Superior temporal gyrus (tissue), 1 donor: ENCODE measurements around the gene PDPN.
A peak's percentile ranks its signal among the peaks of the same experiment; 100 is the strongest.
"Not testable (repeated sequence)": the region's sequence is repeated elsewhere in the genome, so short reads cannot be mapped to it uniquely, and the experiment has no call there.

Source experiments
- DNase-seq: peaks from one replicate; pipeline ENCODE4 v3.0.0-alpha.2; 2016; ENCODE audit errors: extremely low spot score

The PDPN gene

DNA sequence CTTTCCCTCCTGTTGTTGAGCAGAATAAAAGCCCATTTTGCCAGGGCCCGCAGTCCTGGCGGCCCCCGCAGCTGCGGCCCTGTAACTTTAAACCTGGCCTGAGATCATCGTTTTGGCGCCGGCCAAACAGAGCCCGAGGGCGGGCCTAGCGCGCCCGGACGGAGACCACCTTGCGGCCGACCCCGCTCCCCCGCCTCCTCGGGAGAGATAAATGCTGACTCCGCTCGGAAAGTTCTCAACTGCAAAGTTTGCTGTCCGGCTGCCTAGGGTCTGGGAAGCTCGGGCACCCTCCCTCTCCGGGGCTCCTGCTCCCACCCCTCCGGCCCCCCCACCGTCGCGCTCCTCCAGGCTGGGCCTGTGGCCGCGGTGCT lies at the start of gene PDPN:
Gene PDPN (plus strand): TSS at position 238 of the 371 bp plus-strand sequence. CDS start 202 bp downstream, outside the sequence.
- no peak for DNase-seq

DNA sequence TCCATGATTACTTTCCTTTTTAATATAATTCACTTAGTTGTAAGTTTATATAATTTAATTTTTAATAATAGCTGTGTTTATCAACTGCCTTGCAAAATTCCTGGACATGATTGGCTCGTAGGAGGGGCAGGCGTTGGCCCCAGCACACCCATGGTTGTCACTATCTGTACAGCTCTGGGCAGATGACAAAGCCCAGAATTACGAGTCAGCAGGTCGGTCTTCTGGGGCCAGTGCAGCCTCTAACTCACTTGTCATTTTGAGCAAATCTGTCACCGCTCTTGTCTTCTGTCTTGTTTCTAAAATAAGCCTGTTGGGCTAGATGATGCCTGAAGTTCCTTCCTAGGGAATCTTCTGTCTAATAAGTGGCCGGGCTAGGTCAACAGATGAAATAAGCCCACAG lies 48.4 kb upstream of the PDPN start:
- no peak for DNase-seq

DNA sequence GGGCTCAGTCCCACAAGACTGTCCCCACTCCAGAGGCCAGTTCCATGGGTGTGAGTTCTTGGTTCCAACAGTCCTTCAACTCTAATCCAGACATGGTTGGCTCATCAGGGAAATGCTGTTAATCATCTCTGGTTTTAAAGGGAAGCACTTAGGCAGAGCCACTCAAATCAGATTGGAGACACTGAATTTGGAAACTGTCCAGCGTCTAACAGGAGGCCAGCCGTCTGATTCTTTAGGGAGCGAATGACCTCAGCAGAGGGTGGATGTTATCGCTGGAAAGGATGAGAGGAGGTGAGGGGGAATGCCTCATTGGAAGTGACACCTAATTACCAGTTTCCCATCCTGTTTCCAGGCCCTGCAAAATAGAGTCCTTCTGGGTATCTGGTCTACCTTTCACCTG lies 47.1 kb upstream of the PDPN start:
- DNase-seq, result no peak

GRCh38 chr1:13538832-13539231 lies 44.8 kb upstream of the PDPN start:
- DNase-seq, result no peak

GRCh38 chr1:13539683-13540082 lies 43.9 kb upstream of the PDPN start:
- no peak for DNase-seq

GRCh38 chr1:13540866-13541265 lies 42.8 kb upstream of the PDPN start:
- DNase-seq, result no peak

GRCh38 chr1:13541435-13542215 lies 42.0 kb upstream of the PDPN start:
- DNase-seq, result no peak

DNA sequence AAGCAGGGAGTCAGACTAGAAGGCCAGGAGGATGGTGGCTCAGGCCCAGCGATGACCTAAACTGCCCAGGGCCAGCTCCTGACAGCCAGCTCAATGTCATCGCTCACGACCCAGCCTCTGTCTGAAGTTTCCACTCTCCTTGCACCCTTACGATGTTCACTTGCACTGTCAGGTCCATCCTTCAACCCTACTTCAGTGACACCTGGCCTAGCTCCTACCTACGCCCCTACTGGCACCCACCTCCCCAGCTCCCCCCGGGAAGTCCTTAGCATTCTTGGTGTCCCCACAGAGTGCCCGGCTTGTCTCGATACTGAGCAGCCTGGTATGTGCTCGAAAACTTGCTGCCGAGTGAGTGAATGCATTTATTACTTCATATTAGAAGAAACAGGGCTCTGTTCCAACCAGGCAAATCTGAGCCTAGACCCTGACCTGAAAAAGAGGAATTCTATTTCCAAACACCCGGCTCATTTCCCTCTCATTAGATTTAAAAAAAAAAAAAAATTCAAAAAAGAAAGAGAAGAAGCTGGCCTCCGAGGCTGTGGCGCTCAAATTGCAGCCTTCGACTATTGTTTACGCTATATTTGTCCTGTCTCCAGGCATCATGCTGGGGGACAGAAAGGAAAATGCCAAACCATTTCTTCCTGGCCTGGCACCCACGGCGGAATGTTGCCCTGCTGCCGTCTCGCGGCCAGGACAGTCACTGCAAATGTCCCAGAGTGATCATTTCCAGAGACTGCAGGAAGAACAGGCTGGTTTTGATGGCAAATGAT lies 40.0 kb upstream of the PDPN start:
- DNase-seq, result peak; percentile 58

GRCh38 chr1:13544221-13544556 lies 39.4 kb upstream of the PDPN start:
- no peak for DNase-seq

- no peak for DNase-seq
Measured at GRCh38 chr1:13546791-13547190, 36.8 kb upstream of the PDPN start.

DNA sequence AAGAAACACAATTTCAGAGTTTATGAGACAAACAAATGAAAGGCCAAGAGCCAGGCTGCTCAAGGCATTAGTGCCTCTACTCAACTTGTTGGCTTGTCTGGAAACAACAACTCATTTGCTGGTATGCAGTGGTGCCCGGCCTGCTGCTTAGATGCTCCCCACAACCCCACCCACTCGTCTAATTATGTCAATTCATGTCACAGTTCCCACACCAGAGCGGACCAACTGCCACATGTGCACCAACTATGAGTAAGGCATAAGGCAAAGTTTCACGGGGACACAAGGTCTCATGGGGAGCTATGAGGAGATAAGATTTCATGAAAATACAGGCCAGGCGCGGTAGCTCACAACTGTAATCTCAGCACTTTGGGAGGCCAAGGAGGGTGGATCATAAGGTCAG lies 35.4 kb upstream of the PDPN start:
- no peak for DNase-seq

DNA sequence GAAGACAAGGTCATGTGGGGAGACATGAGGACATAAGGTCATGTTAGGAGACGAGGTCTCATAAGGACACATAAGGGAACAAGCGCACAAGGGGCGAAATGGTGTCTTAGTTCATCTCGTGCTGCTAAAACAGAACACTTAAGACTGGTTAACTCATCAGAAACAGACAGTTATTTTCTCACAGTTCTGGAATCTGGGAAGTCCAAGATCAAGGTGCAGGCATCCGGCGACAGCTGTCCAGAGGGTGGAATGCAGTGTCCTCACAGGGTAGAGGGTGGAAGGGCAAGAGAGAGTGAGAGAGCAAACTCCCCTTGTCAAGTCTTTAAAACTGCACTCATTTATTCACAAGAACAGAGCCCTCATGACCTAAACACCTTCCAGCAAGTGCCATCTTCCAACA lies 34.6 kb upstream of the PDPN start:
- DNase-seq, result no peak

DNA sequence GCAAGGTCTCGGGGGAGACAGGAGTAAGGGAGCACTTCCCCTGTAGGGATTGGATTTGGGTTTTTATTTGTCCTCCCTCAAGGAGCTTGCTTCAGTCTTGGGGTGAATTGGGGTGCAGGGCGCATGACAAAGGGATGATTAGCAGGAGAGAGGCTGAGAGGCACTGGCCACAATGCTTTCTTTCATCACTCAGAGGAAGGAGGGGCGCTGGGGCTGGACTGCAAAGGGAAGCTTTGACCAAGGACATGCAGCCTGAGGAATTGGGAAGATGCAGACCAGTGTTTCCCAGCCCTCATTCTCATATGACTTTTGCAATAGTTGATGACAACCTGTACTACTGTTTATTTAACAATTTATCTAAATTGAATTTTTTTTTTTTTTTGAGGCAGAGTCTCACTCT lies 34.1 kb upstream of the PDPN start:
- peak; percentile 77 for DNase-seq

DNA sequence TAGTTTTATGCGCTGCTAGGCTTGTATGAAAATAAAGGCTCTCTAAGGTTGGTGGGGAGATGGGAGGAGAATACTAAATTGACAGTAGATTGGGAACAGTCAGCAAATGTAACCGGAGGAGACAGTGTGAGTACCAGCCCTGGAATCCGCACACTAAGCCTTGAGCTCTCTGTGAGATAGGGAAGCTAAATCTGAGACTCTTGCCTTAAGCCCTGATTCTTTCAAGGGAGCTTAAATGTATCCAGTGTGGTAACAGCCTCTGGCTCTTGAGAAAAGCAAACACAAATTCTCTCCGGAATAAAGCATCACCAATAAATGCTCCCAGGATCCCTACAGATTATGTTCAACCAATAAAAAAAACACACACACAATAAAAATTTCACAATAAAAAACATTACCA lies 33.0 kb upstream of the PDPN start:
- no peak for DNase-seq

GRCh38 chr1:13554798-13555197 lies 28.8 kb upstream of the PDPN start:
- no peak for DNase-seq

DNA sequence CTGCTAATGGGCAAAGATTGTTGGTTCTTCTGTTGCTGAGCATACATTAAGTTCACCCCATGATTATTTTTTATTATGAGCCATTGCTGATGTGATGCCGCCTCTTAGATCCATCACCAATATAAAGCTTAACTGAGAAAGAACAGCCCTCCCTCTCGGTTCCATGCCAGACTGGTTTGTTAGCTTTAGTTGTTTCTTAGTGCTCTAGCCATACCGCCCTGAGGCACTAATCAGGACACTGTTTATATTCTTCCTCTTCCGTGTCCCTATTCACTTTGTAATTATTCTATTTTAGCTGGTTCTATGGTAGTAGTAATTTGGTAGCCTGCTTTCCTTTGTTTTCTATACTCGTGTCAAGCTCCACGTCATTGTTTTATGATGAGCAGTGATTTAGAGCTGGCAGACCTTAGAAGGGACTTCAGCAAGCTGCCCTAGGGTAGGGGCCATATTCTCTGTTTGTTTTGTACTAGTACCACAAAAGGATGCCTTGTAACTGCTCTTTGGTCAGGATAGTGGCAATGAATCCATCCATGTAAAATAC lies 27.3 kb upstream of the PDPN start:
- DNase-seq, result no peak

- DNase-seq, result no peak
Measured at GRCh38 chr1:13560541-13560940, 23.1 kb upstream of the PDPN start.

GRCh38 chr1:13562981-13563380 lies 20.7 kb upstream of the PDPN start:
- DNase-seq, result not testable (repeated sequence)

GRCh38 chr1:13564073-13564472 lies 19.6 kb upstream of the PDPN start:
- no peak for DNase-seq

DNA sequence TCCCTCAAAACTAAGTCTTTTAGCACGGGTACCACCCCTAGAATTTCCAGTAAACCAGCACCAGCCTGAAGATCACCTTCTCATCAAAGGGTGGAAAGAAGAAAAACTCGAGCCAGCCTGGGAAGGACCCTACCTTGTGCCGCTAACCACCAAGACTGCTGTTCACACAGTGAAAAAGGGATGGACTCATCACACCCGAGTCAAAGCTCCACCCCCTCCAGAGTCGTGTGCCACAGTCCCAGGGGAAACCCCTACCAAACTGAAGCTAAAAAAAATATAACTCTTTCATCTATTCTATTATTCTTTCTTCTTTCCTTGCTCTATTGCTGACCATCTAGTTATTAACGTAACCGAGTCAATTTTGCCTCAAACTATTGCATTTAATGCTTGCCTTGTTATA lies 13.2 kb upstream of the PDPN start:
- not testable (repeated sequence) for DNase-seq

DNA sequence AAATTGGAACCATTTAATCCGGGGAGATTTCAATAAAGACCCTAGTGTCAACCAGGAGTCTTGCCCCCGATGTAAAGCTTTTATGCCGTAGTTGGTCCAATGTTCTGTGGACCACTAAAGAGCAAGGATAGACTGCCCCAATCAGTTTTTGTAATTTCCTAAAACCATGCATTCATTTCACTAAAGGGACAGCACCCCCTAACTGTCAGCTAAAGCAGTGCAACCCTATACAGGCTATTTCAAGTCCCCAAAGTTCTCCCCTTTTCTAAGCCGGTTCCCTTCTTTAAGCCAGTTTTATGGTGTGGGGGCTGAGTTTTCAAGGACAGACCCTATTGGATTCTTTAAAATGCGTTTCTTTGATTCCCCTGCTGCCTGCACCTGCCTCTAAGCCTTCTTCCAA lies 12.7 kb upstream of the PDPN start:
- no peak for DNase-seq

DNA sequence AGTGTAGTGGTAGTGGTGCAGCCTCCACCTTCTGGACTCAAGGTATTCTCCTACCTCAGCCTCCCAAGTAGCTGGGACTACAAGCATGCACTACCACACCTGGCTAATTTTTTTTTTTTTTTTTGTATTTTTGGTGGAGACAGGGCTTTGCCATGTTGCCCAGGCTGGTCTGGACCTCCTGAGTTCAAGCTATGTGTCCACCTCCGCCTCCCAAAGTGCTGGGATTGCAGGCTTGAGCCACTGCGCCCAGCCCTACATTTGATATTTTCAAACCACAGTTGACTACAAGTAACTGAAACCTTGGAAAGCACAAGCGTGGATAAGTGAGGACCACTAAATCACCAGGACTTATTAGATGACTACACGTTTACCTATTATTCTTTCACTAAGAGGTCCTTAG lies 10.0 kb upstream of the PDPN start:
- DNase-seq, result no peak

- DNase-seq, result no peak
Measured at GRCh38 chr1:13576926-13577325, 6.7 kb upstream of the PDPN start.
